NCI-H187 treated with DMSO at 0.1 percent for 48 hours (cell line): Measurements from ENCODE around the gene NFKBIE.

ENCODE experiments used
- DNase-seq: peaks from one replicate; lab custom pipeline; 2025; lab: John Stamatoyannopoulos, UW

Gene NFKBIE

DNA sequence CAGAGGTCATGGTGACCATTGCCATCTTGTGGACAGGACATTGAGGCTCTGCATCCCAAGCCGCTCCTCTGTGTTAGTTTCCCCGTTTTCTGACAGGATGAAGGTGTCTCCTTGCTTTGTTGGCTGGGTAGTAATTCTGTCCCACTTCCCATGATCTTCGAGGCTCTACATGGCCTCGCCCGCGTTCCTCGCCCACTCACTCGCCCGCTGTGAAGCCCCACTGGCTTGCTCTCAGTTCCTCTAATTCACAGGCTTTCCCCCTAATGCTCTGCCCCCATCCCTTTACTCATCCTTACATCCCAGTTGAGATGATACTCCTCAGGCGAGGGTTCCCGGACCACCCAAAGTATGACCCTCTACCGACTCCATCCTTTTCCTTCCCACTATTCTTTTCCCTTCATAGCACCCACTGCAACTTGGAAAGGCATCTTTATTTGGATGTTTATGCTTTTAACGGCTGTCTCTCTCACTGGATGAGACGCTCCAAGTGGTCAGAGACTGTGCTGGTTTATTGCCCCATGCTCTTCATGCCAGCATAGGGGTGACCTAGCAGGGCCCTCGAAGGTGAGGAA lies 7.5 kb downstream of the NFKBIE start:
- DNase-seq = no peak

GRCh38 chr6:44257025-44257752 lies 8.2 kb downstream of the NFKBIE start, which contains the start of gene SLC35B2:
Gene SLC35B2, minus strand, starts transcription at chr6:44257528. Its CDS starts 118 bp downstream, at chr6:44257410.
- peak; percentile 8 for DNase-seq

- no peak for DNase-seq
These were observed 8.7 kb downstream of the NFKBIE start for GRCh38 chr6:44256775-44257024.

GRCh38 chr6:44255871-44256774 lies 9.2 kb downstream of the NFKBIE start:
- DNase-seq = no peak

DNA sequence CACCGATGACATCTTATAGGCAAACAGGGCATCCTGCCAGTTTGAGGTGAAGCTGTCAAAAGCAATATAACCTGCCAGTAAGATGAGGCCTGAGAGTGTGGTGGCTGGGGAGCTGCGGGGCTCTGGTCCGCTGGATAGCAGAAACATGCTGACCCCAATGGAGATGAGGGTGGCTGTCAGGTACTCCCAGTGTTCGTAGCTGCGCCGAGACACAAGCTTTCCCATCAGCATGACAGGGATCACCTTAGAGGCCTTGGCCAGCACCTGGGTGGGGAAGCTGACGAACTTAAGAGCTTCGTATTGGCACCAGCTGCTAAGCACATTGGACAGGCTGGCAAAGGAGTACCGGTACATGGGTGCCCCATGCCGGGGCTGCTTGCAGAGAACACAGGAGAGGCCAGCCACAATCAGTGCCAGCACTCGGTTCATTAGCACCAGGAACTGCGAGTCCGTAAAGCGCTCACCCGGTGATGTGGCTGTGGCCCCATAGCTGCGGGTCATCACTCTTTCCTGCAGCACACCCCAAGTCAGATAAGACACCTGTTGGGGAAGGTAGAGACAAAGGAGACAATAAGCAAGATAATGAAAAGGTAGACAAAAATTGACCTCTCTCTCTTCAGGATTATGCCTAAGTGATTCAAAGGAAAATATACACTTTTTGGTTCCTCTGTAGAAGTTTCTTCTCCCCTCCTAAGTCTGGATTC lies 10.1 kb downstream of the NFKBIE start:
- no peak for DNase-seq

GRCh38 chr6:44254191-44255104 lies 10.9 kb downstream of the NFKBIE start:
- DNase-seq = no peak

GRCh38 chr6:44253307-44254101 lies 11.8 kb downstream of the NFKBIE start:
- no peak for DNase-seq

DNA sequence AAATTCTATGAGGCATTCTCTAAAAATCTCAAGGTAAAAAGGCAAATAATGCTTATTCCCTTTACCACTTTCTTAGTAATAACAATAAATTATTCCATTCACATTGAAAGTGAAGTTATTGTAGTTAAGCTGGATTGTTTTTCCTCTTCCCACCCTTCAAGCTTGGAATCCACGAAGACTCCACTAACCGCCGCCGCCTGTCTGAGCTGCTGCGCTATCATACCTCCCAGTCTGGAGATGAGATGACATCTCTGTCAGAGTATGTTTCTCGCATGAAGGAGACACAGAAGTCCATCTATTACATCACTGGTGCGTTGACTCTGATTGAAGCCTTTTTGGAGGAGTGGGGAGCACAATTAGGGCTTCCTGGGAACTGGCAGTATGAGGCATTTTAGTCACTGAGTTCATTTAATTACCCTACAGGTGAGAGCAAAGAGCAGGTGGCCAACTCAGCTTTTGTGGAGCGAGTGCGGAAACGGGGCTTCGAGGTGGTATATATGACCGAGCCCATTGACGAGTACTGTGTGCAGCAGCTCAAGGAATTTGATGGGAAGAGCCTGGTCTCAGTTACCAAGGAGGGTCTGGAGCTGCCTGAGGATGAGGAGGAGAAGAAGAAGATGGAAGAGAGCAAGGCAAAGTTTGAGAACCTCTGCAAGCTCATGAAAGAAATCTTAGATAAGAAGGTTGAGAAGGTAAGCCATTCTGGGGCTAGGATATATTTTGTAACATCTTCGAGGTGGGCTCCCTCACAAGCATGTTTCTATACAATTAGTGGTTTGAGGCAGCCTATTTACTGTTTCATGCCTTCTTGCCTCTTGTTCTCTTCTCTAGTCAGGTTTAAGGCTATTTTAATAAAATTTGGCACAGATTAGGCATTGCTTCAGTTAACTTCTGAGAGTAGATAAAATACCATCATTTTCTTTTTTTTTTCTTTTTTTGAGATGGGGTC lies 13.5 kb downstream of the NFKBIE start:
- no peak for DNase-seq

- DNase-seq = no peak
These were observed 14.6 kb downstream of the NFKBIE start for GRCh38 chr6:44250718-44251123.

GRCh38 chr6:44250067-44250717 lies 15.2 kb downstream of the NFKBIE start:
- no peak for DNase-seq

GRCh38 chr6:44249082-44249748 lies 16.1 kb downstream of the NFKBIE start:
- DNase-seq = no peak

DNA sequence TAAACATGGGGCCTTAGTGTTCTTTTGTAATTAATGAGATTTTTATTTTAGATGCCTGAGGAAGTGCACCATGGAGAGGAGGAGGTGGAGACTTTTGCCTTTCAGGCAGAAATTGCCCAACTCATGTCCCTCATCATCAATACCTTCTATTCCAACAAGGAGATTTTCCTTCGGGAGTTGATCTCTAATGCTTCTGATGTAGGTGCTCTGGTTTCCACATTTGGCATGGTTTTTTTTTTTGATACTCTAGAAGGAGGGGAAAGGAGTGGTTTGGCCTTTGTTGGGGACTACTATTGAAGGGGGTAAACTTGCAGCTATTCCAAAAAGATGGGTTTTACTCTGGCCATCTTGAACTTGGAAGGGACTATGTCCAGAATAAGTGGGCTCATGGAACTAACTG lies 16.8 kb downstream of the NFKBIE start:
- DNase-seq = no peak

DNA sequence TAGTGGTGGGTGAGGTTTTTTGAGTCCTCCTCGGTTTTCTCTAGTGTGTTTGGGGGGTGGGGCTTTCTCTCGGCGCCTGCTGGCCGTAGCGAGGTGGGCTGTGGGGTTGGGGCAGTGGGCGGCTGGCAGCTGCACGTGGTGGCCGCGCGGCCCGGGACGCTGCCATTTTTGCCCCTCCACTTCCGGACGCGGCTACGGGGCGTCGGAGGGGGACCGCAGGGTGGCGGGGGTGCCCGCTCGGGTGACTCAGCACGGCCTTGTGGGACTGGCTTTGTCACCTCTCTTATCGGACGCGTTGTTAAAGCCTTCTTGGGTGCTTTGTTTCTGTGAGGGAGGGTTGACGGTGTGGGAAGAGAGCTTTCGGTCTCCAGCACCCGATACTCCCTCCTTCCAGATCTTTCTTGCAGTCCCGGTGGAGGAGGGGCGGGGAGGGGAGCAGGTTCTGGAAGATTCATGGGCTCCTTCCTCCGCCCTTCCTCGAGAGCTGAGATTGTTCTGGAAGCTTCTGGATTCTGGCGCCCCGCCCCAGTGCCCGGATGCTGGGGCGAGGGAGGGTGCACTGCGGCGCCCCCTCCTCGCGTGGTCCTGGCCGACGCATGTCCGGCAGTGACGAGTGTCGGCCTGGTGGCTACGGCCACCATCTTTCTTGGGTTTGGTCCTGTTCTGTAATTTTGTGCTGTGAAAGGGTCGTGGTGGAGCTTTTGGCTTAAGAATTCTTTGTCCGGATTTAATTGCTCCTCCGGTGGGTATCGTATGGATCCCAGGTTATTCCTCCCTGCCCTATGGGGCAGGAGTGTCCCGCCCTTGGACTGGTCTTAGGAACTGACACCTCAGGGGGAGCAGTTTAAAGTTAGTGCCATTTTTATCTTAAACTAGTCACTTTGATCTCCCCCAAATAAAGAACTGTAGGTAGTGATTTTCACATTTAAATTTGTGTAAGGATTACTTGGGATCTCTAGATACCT lies 17.7 kb downstream of the NFKBIE start:
- no peak for DNase-seq

- DNase-seq = peak; percentile 96
These were observed 18.6 kb downstream of the NFKBIE start, which contains the start of gene HSP90AB1 for GRCh38 chr6:44246663-44247337. Gene HSP90AB1, plus strand, starts transcription at chr6:44247101. Its CDS starts 1,529 bp downstream, at chr6:44248630.

GRCh38 chr6:44245912-44246662 lies 19.3 kb downstream of the NFKBIE start:
- no peak for DNase-seq
